H1 (cell line): Measurements from ENCODE around the gene ITFG2. TPM values are rescaled to one million over a fixed set of nuclear protein-coding genes. Genes with fewer than 3 reads are reported as not detected.

Experiments
- CHD7 ChIP-seq: fragments of 300-600 bp; sonication (generic); IDR thresholded peaks from 2 replicates; pipeline ENCODE4 v1.7.1; 2012; ENCODE audit warnings: low read length, moderate library complexity, mild to moderate bottlenecking, inconsistent platforms; ENCODE audit not compliant: insufficient replicate concordance
- JUND ChIP-seq: IDR thresholded peaks from 2 replicates; pipeline ENCODE4 v1.6.1; 2011; ENCODE audit warnings: mild to moderate bottlenecking, improper control_type of control experiment, low read length
- RBBP5 ChIP-seq: IDR thresholded peaks from 2 replicates; pipeline ENCODE4 v1.7.1; 2012; ENCODE audit warnings: low read depth, mild to moderate bottlenecking, inconsistent platforms, low read length, moderate library complexity, borderline replicate concordance
- SIN3A ChIP-seq, 2 experiments: IDR thresholded peaks in 1 of 2; conservative IDR thresholded peaks in 1 of 2; 2 replicates each; pipeline ENCODE4 v1.6.1; 2011 to 2012; ENCODE audit warnings: low read length in 2 of 2, improper control_type of control experiment in 1 of 2, low read depth in 1 of 2, mild to moderate bottlenecking in 1 of 2
- SP4 ChIP-seq: IDR thresholded peaks from 2 replicates; pipeline ENCODE4 v1.6.1; 2012; ENCODE audit warnings: low read length, inconsistent platforms
- SUZ12 ChIP-seq: fragments of 200-600 bp; sonication (generic); IDR thresholded peaks from 2 replicates; pipeline ENCODE4 v1.6.1; 2012; ENCODE audit warnings: mild to moderate bottlenecking, inconsistent platforms, low read length, moderate library complexity, mixed read lengths
- TBP ChIP-seq: IDR thresholded peaks from 2 replicates; pipeline ENCODE4 v1.6.1; 2011; ENCODE audit warnings: low read depth, low read length, improper control_type of control experiment
- TCF12 ChIP-seq: IDR thresholded peaks from 2 replicates; pipeline ENCODE4 v1.6.1; 2011; ENCODE audit warnings: low read depth, mild to moderate bottlenecking, low read length
- YY1 ChIP-seq: IDR thresholded peaks from 2 replicates; pipeline ENCODE4 v1.6.1; 2011; ENCODE audit warnings: low read depth, mild to moderate bottlenecking, low read length
- polyA plus RNA-seq, 7 experiments: library from polyadenylated mRNA; depleted of rRNA in 3 of 7; stranded (reverse) in 5 of 7; unstranded in 2 of 7; fragments of >200 nt in 5 of 7; fragments of 200-250 nt in 2 of 7; gene quantifications; 1 replicate in 5 of 7; 2 replicates in 1 of 7; 4 replicates in 1 of 7; pipeline versions ENCODE4 v1.2.1 to v1.2.3, GENCODE V29; 2011 to 2013; ENCODE audit warnings: missing spikeins in 2 of 7, mixed read lengths in 2 of 7
- total RNA-seq: library from RNA; stranded (reverse); fragmentation: NEBNext Ultra II Directional; extraction: Animal tissue kit (Norgen Biotek cat#: 25700); gene quantifications from 2 replicates; pipeline ENCODE4 v1.2.1, GENCODE V29; 2021
- TF ChIP-seq, protein P1 (sequence below): IDR thresholded peaks from 2 replicates; pipeline ENCODE4 v1.6.1; 2012; ENCODE audit warnings: inconsistent platforms

Gene ITFG2
- total and polyA plus RNA-seq, 2 of the 8 experiments (the other 6 are each of a cell fraction or from before 2014, with no cell fraction given): 15.0 to 22.9 TPM

DNA sequence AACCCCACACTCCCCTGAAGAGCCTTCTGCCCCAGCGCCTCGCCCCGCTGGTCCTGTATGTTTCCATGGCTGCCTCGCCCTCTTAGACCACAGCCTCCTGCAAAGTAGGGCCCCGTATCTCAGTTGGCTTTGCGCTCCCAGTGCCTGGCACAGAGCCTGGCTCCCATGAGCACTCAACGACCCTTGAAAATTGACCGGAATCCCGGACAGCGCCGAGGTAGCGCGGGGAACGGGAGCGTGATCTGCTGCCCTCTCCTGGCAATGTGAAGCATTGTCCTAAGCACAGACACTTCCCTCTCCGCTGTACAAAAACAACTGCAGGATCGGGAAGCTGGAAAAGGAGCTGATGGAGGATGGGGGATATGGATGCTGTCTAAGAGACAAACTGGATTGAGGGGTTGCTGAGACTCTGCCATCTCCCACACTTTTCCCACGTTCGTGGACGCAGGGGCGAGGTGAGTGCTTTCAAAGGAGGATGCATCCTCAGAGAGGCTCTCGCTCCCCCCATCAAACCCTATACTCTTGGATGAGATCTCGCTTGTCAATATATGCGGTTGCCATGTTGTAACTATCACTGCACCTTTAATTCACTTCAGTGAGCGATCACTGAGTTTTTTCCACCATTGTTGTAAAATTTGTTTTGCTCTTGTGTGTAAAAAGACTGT lies 28.4 kb upstream of the ITFG2 start (continued):
- TF ChIP-seq CHD7: no peak
- no peak for TF ChIP-seq TCF12
- TF ChIP-seq, protein P1, sequence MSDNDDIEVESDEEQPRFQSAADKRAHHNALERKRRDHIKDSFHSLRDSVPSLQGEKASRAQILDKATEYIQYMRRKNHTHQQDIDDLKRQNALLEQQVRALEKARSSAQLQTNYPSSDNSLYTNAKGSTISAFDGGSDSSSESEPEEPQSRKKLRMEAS: no peak
- no peak for TF ChIP-seq SP4
- no peak for TF ChIP-seq JUND
- TF ChIP-seq SUZ12: no peak
- no peak for TF ChIP-seq TBP
- peak; percentile 28; the same call in 1 of the 2 replicates for TF ChIP-seq YY1
- no peak for TF ChIP-seq RBBP5
- TF ChIP-seq SIN3A (conservative IDR thresholded peaks at IDR 0.05 in 1 of 2, IDR thresholded peaks at IDR 0.05 in 1 of 2; ENCODE audit: low read depth in 1 of 2, low read length in 2 of 2): no peak; a peak in 1 of 4 replicates
